ENCODE data around the gene GASK1A.
A peak's percentile ranks its signal among the peaks of the same experiment; 100 is the strongest.

The GASK1A gene

GRCh38 chr3:43082457-43082856 is 103.3 kb downstream of the GASK1A start:
- Mint-ChIP-seq H3K4me1 (ENCODE audit: low read depth) (peaks cover 5% of the 10 kb centered on the region), H3K9me3 (peaks cover 7% of the 10 kb centered on the region), H3K27ac (no peak overlapping the region), H3K27me3 (no peaks in the 10 kb centered on the region), H3K36me3 (ENCODE audit: low read depth) (peaks cover 62% of the 10 kb centered on the region), H3K4me3 (no peak overlapping the region)

GRCh38 chr3:43086460-43087165 is 107.5 kb downstream of the GASK1A start:
- Mint-ChIP-seq H3K27ac (no peak overlapping the region), H3K27me3 (no peaks in the 10 kb centered on the region), H3K36me3 (ENCODE audit: low read depth) (peaks cover 39% of the 10 kb centered on the region), H3K4me1 (ENCODE audit: low read depth) (peaks cover 5% of the 10 kb centered on the region), H3K9me3 (peaks cover 7% of the 10 kb centered on the region), H3K4me3 (no peak overlapping the region)

- Mint-ChIP-seq H3K27me3 (no peaks in the 10 kb centered on the region), H3K4me1 (ENCODE audit: low read depth) (peaks cover 5% of the 10 kb centered on the region), H3K27ac (no peak overlapping the region), H3K36me3 (ENCODE audit: low read depth) (peaks cover 36% of the 10 kb centered on the region), H3K9me3 (peaks cover 7% of the 10 kb centered on the region), H3K4me3 (no peak overlapping the region)
Observed at GRCh38 chr3:43087249-43087776, 108.2 kb downstream of the GASK1A start.

- Mint-ChIP-seq H3K9me3 (peaks cover under 1% of the 10 kb centered on the region), H3K4me3 (no peak overlapping the region), H3K36me3 (ENCODE audit: low read depth) (peaks cover 19% of the 10 kb centered on the region), H3K27me3 (no peaks in the 10 kb centered on the region), H3K4me1 (ENCODE audit: low read depth) (peaks cover 5% of the 10 kb centered on the region), H3K27ac (no peak overlapping the region)
Observed at GRCh38 chr3:43089081-43089480, 110.0 kb downstream of the GASK1A start.

GRCh38 chr3:43090238-43090637 is 111.1 kb downstream of the GASK1A start:
- Mint-ChIP-seq H3K27me3 (no peaks in the 10 kb centered on the region), H3K4me1 (ENCODE audit: low read depth) (peaks cover 5% of the 10 kb centered on the region), H3K9me3 (no peaks in the 10 kb centered on the region), H3K36me3 (ENCODE audit: low read depth) (peaks cover 11% of the 10 kb centered on the region), H3K4me3 (no peak overlapping the region), H3K27ac (no peak overlapping the region)

- H3K9me3 Mint-ChIP-seq, result no peaks in the 10 kb centered on the region
- H3K4me3 Mint-ChIP-seq, result no peak overlapping the region
- peaks cover 5% of the 10 kb centered on the region for H3K4me1 Mint-ChIP-seq (ENCODE audit: low read depth)
- H3K27me3 Mint-ChIP-seq, result no peaks in the 10 kb centered on the region
- no peak overlapping the region for H3K27ac Mint-ChIP-seq
- peaks cover 5% of the 10 kb centered on the region for H3K36me3 Mint-ChIP-seq (ENCODE audit: low read depth)
Observed at GRCh38 chr3:43091481-43091880, 112.4 kb downstream of the GASK1A start.

GRCh38 chr3:43093006-43093405 is 113.9 kb downstream of the GASK1A start:
- Mint-ChIP-seq H3K4me3 (no peak overlapping the region), H3K27ac (no peak overlapping the region), H3K9me3 (no peaks in the 10 kb centered on the region), H3K36me3 (ENCODE audit: low read depth) (peaks cover 5% of the 10 kb centered on the region), H3K27me3 (no peaks in the 10 kb centered on the region), H3K4me1 (ENCODE audit: low read depth) (no peaks in the 10 kb centered on the region)

GRCh38 chr3:43093974-43094373 is 114.9 kb downstream of the GASK1A start:
- no peaks in the 10 kb centered on the region for H3K27me3 Mint-ChIP-seq
- no peak overlapping the region for H3K27ac Mint-ChIP-seq
- no peaks in the 10 kb centered on the region for H3K4me1 Mint-ChIP-seq (ENCODE audit: low read depth)
- H3K9me3 Mint-ChIP-seq, result no peaks in the 10 kb centered on the region
- peaks cover 5% of the 10 kb centered on the region for H3K36me3 Mint-ChIP-seq (ENCODE audit: low read depth)
- no peak overlapping the region for H3K4me3 Mint-ChIP-seq

GRCh38 chr3:43094381-43094780 is 115.3 kb downstream of the GASK1A start:
- H3K4me3 Mint-ChIP-seq, result no peak overlapping the region
- no peaks in the 10 kb centered on the region for H3K4me1 Mint-ChIP-seq (ENCODE audit: low read depth)
- no peaks in the 10 kb centered on the region for H3K27me3 Mint-ChIP-seq
- no peak overlapping the region for H3K27ac Mint-ChIP-seq
- H3K9me3 Mint-ChIP-seq, result no peaks in the 10 kb centered on the region
- peaks cover under 1% of the 10 kb centered on the region for H3K36me3 Mint-ChIP-seq (ENCODE audit: low read depth)

- H3K9me3 Mint-ChIP-seq, result no peaks in the 10 kb centered on the region
- no peaks in the 10 kb centered on the region for H3K27me3 Mint-ChIP-seq
- no peak overlapping the region for H3K27ac Mint-ChIP-seq
- H3K4me3 Mint-ChIP-seq, result no peak overlapping the region
- H3K4me1 Mint-ChIP-seq (ENCODE audit: low read depth), result no peaks in the 10 kb centered on the region
- no peaks in the 10 kb centered on the region for H3K36me3 Mint-ChIP-seq (ENCODE audit: low read depth)
Observed at GRCh38 chr3:43094851-43095250, 115.7 kb downstream of the GASK1A start.

- Mint-ChIP-seq H3K4me1 (ENCODE audit: low read depth) (no peaks in the 10 kb centered on the region), H3K9me3 (no peaks in the 10 kb centered on the region), H3K27ac (no peak overlapping the region), H3K4me3 (no peak overlapping the region), H3K27me3 (no peaks in the 10 kb centered on the region), H3K36me3 (ENCODE audit: low read depth) (no peaks in the 10 kb centered on the region)
Observed at GRCh38 chr3:43095370-43095769, 116.3 kb downstream of the GASK1A start.

GRCh38 chr3:43096761-43097160 is 117.7 kb downstream of the GASK1A start:
- no peaks in the 10 kb centered on the region for H3K27me3 Mint-ChIP-seq
- H3K27ac Mint-ChIP-seq, result no peak overlapping the region
- no peaks in the 10 kb centered on the region for H3K4me1 Mint-ChIP-seq (ENCODE audit: low read depth)
- H3K4me3 Mint-ChIP-seq, result no peak overlapping the region
- H3K36me3 Mint-ChIP-seq (ENCODE audit: low read depth), result no peaks in the 10 kb centered on the region
- H3K9me3 Mint-ChIP-seq, result no peaks in the 10 kb centered on the region

GRCh38 chr3:43097400-43098080 is 118.4 kb downstream of the GASK1A start:
- Mint-ChIP-seq H3K36me3 (ENCODE audit: low read depth) (no peaks in the 10 kb centered on the region), H3K4me1 (ENCODE audit: low read depth) (no peaks in the 10 kb centered on the region), H3K4me3 (no peak overlapping the region), H3K9me3 (no peaks in the 10 kb centered on the region), H3K27me3 (no peaks in the 10 kb centered on the region), H3K27ac (peak overlapping the region; percentile 22)

GRCh38 chr3:43098761-43099160 is 119.7 kb downstream of the GASK1A start:
- Mint-ChIP-seq H3K4me3 (no peak overlapping the region), H3K9me3 (no peaks in the 10 kb centered on the region), H3K27ac (no peak overlapping the region)

GRCh38 chr3:43102773-43103480 is 123.8 kb downstream of the GASK1A start:
- Mint-ChIP-seq H3K4me1 (ENCODE audit: low read depth) (peaks cover 18% of the 10 kb centered on the region), H3K4me3 (no peak overlapping the region), H3K9me3 (no peaks in the 10 kb centered on the region), H3K36me3 (ENCODE audit: low read depth) (no peaks in the 10 kb centered on the region), H3K27ac (no peak overlapping the region), H3K27me3 (no peaks in the 10 kb centered on the region)

More at GRCh38 chr3:43098761-43099160, 119.7 kb downstream of the GASK1A start:
- H3K4me1 Mint-ChIP-seq (ENCODE audit: low read depth), result peaks cover 4% of the 10 kb centered on the region
- H3K36me3 Mint-ChIP-seq (ENCODE audit: low read depth), result no peaks in the 10 kb centered on the region
- H3K27me3 Mint-ChIP-seq, result no peaks in the 10 kb centered on the region
